Measurements from ENCODE around the gene PLXNA4. TPM values are rescaled to one million over a fixed set of nuclear protein-coding genes. Genes with fewer than 3 reads are reported as not detected.

PLXNA4 gene
- total RNA-seq, 3 donors from 2014 or later = 0.08 to 0.38 (median 0.08) TPM

DNA sequence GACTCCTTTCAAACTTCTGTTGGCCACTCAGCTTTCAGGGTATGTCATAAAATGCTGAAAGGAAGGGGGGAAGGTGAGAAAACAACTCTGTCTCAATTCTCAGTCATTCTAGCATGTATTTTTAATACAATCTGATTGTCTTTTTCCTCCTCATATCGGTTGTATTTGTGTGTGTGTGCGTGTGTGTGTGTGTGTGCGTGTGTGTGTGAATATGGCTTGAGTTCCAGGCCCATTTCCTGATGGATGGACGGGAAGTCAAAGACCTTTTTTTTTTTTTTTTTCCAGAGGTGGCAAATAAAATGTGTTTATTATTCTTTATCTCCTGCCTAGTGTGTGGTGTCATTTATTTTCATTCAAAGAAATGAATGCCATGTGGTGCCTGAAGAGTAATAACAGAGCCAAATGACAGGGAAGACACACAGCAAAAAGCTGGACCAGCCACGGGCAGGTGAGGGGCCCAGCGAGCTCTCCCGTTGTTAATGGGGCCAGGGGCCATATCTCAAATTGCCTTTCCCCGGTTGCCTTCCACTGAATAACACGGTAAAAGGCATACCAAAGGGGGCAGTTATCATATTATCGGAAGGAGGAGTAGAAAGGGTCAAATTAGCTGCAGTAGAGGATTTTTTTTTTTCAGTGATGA is 3.1 kb upstream of the PLXNA4 start:
- peaks cover 13% of the 10 kb centered on the region for H3K4me1 Mint-ChIP-seq (ENCODE audit: low read depth)
- DNase-seq (no peak), ATAC-seq (no peak)
- H3K4me3 Mint-ChIP-seq = no peak overlapping the region
- H3K27me3 Mint-ChIP-seq (ENCODE audit: low read depth) = peaks cover 40% of the 10 kb centered on the region
- H3K36me3 Mint-ChIP-seq (ENCODE audit: insufficient read depth) = no peaks in the 10 kb centered on the region
- H3K9me3 Mint-ChIP-seq = no peaks in the 10 kb centered on the region

DNA sequence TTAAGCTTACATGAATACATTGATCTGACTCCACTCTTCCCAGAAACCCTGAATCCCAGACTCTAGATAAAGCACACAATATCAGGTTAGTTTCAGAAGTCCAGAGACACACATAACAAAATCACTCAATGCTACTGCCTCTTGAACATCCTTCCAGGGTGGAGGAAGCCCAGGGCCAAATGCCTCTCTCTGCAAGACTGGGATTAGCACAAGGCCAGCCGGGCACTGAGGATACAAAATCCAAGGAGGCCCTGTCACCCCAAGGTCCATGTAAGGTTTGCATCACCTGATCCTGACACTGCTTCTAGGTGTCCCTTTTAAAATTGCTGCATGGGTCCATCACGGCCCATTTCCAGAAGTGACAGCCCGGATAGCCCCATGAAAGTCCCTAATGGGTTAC is 2.6 kb upstream of the PLXNA4 start:
- no peaks in the 10 kb centered on the region for H3K36me3 Mint-ChIP-seq (ENCODE audit: insufficient read depth)
- H3K4me3 Mint-ChIP-seq = no peak overlapping the region
- ATAC-seq (no peak), DNase-seq (no peak)
- peaks cover 16% of the 10 kb centered on the region for H3K4me1 Mint-ChIP-seq (ENCODE audit: low read depth)
- peaks cover 45% of the 10 kb centered on the region for H3K27me3 Mint-ChIP-seq (ENCODE audit: low read depth)
- no peaks in the 10 kb centered on the region for H3K9me3 Mint-ChIP-seq

GRCh38 chr7:132578050-132578370 is 1.7 kb upstream of the PLXNA4 start:
- Mint-ChIP-seq H3K4me3 (peak overlapping the region; percentile 63), H3K4me1 (ENCODE audit: low read depth) (peaks cover 21% of the 10 kb centered on the region), H3K27me3 (ENCODE audit: low read depth) (peaks cover 53% of the 10 kb centered on the region), H3K36me3 (ENCODE audit: insufficient read depth) (no peaks in the 10 kb centered on the region), H3K9me3 (no peaks in the 10 kb centered on the region)
- ATAC-seq (no peak), DNase-seq (no peak)

DNA sequence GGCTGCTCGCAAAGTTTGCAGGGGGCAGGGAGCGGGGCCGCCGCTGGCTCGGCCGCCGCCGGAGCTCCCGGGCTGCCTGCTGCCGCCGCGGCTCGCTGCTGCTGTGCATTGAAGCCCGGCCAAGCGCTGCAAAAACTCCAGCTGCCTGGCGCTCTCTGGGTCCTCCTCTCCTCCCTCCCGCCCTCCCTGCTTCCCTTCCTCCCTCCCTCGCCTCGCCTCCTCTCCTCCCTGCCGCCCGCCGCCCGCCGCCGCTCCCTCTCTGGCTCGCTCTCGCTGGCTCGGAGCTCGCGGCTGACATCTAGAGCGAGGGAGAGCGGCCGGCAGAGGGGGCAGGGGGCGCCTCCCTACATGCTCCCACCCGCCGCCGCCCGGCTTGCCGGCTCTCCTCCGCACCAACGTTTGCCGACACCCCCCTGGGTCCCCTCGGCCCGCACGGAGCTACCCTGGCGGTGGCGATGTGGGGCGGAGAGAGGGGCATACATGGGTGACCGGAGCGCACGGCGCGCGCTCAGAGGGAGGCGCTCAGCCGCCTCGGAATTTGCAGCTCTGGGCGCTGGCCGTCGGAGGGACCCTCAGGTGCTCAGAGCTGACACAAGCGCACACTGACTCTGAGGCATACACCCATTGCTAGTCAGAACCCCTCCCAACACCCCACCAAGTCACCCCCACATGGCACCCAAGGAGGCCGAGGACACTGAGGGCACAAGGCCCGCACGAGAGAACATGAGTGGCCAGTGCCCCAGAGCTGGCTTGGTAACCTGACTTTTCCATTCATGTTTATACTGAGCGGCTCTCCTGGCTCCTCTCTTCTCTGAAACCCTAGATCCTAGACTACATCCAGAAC is 1.2 kb upstream of the PLXNA4 start:
- peak in 1 of 2 donors; percentile 29 for ATAC-seq
- Mint-ChIP-seq H3K36me3 (ENCODE audit: insufficient read depth) (no peaks in the 10 kb centered on the region), H3K4me3 (peak overlapping the region; percentile 63), H3K27me3 (ENCODE audit: low read depth) (peaks cover 58% of the 10 kb centered on the region), H3K4me1 (ENCODE audit: low read depth) (peaks cover 21% of the 10 kb centered on the region), H3K9me3 (no peaks in the 10 kb centered on the region)
- no peak for DNase-seq

DNA sequence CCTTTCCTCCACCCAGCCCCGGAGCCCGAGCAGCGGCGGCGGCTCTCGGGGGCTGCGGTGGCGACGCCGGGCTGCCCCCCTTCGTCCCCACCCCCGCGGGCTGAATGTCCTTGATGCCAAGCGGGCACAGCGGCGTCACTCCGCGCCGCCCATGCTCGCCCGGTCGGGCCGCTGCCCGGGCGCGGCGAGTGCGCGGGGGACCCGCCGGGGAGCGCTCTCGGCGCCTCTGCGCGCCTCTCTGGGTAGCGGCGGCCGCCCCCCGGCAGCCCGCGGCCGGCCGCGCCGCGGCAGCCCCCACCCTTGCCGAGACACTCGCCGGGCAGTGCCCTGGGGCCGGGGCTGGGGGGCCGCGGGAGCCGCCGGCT is 433 bp upstream of the PLXNA4 start:
- H3K9me3 Mint-ChIP-seq = no peaks in the 10 kb centered on the region
- DNase-seq = no peak
- ATAC-seq = peak; percentile 22 to 38
- peaks cover 21% of the 10 kb centered on the region for H3K4me1 Mint-ChIP-seq (ENCODE audit: low read depth)
- H3K36me3 Mint-ChIP-seq (ENCODE audit: insufficient read depth) = no peaks in the 10 kb centered on the region
- peaks cover 64% of the 10 kb centered on the region for H3K27me3 Mint-ChIP-seq (ENCODE audit: low read depth)
- no peak overlapping the region for H3K4me3 Mint-ChIP-seq

- Mint-ChIP-seq H3K9me3 (no peaks in the 10 kb centered on the region), H3K36me3 (ENCODE audit: insufficient read depth) (no peaks in the 10 kb centered on the region), H3K4me3 (peak overlapping the region; percentile 69), H3K27me3 (ENCODE audit: low read depth) (peaks cover 73% of the 10 kb centered on the region), H3K4me1 (ENCODE audit: low read depth) (peaks cover 22% of the 10 kb centered on the region)
- ATAC-seq (peak in 1 of 2 donors; percentile 22), DNase-seq (no peak)
These were observed 770 bp downstream of the PLXNA4 start for GRCh38 chr7:132575419-132575981.

GRCh38 chr7:132574223-132574622 is 2.0 kb downstream of the PLXNA4 start:
- Mint-ChIP-seq H3K27me3 (ENCODE audit: low read depth) (peaks cover 75% of the 10 kb centered on the region), H3K36me3 (ENCODE audit: insufficient read depth) (no peaks in the 10 kb centered on the region), H3K9me3 (no peaks in the 10 kb centered on the region), H3K4me3 (no peak overlapping the region), H3K4me1 (ENCODE audit: low read depth) (peaks cover 23% of the 10 kb centered on the region)
- ATAC-seq = no peak
- no peak for DNase-seq

GRCh38 chr7:132573251-132573955 is 2.9 kb downstream of the PLXNA4 start:
- peaks cover 71% of the 10 kb centered on the region for H3K27me3 Mint-ChIP-seq (ENCODE audit: low read depth)
- H3K9me3 Mint-ChIP-seq = no peaks in the 10 kb centered on the region
- peaks cover 23% of the 10 kb centered on the region for H3K4me1 Mint-ChIP-seq (ENCODE audit: low read depth)
- ATAC-seq (no peak), DNase-seq (no peak)
- H3K4me3 Mint-ChIP-seq = no peak overlapping the region
- H3K36me3 Mint-ChIP-seq (ENCODE audit: insufficient read depth) = no peaks in the 10 kb centered on the region

GRCh38 chr7:132572526-132572925 is 3.7 kb downstream of the PLXNA4 start:
- Mint-ChIP-seq H3K9me3 (no peaks in the 10 kb centered on the region), H3K4me3 (no peak overlapping the region), H3K27me3 (ENCODE audit: low read depth) (peaks cover 69% of the 10 kb centered on the region), H3K4me1 (ENCODE audit: low read depth) (peaks cover 20% of the 10 kb centered on the region), H3K36me3 (ENCODE audit: insufficient read depth) (no peaks in the 10 kb centered on the region)
- ATAC-seq = no peak
- DNase-seq = no peak

GRCh38 chr7:132571970-132572369 is 4.3 kb downstream of the PLXNA4 start:
- H3K4me1 Mint-ChIP-seq (ENCODE audit: low read depth) = peaks cover 18% of the 10 kb centered on the region
- no peak overlapping the region for H3K4me3 Mint-ChIP-seq
- no peaks in the 10 kb centered on the region for H3K36me3 Mint-ChIP-seq (ENCODE audit: insufficient read depth)

DNA sequence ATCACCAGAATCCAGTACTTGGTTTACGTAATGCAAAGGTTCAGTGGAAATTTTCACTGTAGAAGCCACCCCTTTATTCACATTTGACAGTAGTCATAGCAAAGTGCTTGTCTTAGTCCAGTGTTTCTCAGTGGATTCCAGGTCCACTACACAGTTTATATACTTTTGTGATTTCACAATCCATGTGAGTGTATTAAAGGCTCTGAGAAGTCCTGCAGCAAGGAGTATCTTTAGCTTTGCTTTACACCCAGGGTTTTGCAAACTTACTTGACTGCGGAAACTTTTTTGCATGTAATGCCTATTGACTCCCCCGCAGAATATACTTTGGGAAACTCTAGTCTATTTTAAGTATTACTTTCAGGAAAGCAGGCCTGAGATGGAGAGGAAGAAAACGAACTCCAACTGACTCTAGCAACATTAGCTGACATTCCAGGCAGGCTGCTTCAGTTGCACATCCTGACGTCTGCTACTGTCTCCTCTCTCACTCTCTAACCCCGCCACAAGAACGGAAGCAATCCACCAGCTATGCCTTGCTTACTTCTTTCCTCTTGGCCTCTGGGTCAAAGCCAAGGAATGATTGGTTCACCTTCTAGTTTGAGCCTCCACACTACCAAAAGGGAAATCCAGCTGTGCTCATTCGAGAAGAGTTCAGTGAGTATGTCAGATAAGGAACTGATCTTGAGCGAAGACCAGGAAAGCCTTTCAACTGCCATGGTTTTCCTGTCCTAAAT is 6.2 kb downstream of the PLXNA4 start:
- H3K27me3 Mint-ChIP-seq (ENCODE audit: low read depth) = peaks cover 75% of the 10 kb centered on the region
- DNase-seq (no peak), ATAC-seq (no peak)
- no peaks in the 10 kb centered on the region for H3K9me3 Mint-ChIP-seq
- no peak overlapping the region for H3K4me3 Mint-ChIP-seq
- no peaks in the 10 kb centered on the region for H3K36me3 Mint-ChIP-seq (ENCODE audit: insufficient read depth)
- peaks cover 12% of the 10 kb centered on the region for H3K4me1 Mint-ChIP-seq (ENCODE audit: low read depth)

More at GRCh38 chr7:132571970-132572369, 4.3 kb downstream of the PLXNA4 start:
- ATAC-seq (no peak), DNase-seq (no peak)
- Mint-ChIP-seq H3K27me3 (ENCODE audit: low read depth) (peaks cover 71% of the 10 kb centered on the region), H3K9me3 (no peaks in the 10 kb centered on the region)

DNA sequence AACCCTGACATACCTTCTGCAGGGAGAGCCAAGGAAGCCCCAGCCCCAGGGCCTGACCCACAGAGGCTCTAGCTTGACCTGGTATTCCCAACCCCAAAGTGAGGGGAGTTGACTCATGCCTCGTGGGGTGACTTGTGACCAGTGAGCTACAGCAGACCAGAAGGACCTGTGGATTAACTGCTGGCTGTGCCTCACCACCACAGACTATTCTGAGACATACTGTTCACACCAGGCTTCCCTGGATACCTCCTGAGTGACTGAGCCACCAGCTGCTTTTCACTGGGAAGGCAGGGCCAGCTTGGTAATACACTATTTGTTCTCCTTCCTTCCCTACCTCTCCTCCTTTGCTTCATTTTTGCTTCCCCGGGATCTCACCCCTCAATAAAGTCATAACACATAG is 7.3 kb downstream of the PLXNA4 start:
- ATAC-seq (no peak), DNase-seq (no peak)
- Mint-ChIP-seq H3K4me1 (ENCODE audit: low read depth) (peaks cover 9% of the 10 kb centered on the region), H3K36me3 (ENCODE audit: insufficient read depth) (no peaks in the 10 kb centered on the region), H3K4me3 (no peak overlapping the region), H3K27me3 (ENCODE audit: low read depth) (peaks cover 73% of the 10 kb centered on the region), H3K9me3 (no peaks in the 10 kb centered on the region)

DNA sequence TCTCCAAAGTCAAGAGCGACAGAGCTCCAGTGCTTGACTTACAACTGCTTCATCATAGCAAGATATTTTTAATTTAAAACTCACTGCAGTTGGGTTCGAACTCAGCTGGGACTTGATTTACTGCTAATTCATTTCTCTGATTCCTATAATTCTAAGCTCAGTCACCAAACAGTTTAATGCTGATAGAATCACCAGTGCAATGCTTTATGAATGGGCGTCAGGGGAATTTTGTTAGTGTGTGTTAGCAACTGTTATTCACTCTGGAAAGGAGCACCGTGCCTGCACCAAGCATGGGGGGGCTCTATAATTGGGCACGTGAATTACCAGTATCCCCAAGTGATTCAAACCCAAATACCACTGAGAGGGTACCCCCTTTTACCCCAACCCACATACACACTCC is 10.4 kb downstream of the PLXNA4 start:
- peaks cover 47% of the 10 kb centered on the region for H3K27me3 Mint-ChIP-seq (ENCODE audit: low read depth)
- no peak overlapping the region for H3K4me3 Mint-ChIP-seq
- ATAC-seq (no peak), DNase-seq (no peak)
- H3K9me3 Mint-ChIP-seq = no peaks in the 10 kb centered on the region
- no peaks in the 10 kb centered on the region for H3K36me3 Mint-ChIP-seq (ENCODE audit: insufficient read depth)
- H3K4me1 Mint-ChIP-seq (ENCODE audit: low read depth) = peaks cover 3% of the 10 kb centered on the region

GRCh38 chr7:132565441-132565840 is 10.8 kb downstream of the PLXNA4 start:
- Mint-ChIP-seq H3K4me3 (no peak overlapping the region), H3K9me3 (no peaks in the 10 kb centered on the region), H3K4me1 (ENCODE audit: low read depth) (peaks cover under 1% of the 10 kb centered on the region), H3K27me3 (ENCODE audit: low read depth) (peaks cover 44% of the 10 kb centered on the region), H3K36me3 (ENCODE audit: insufficient read depth) (no peaks in the 10 kb centered on the region)
- ATAC-seq (no peak), DNase-seq (no peak)
